T-helper 2 cell treated with Interferon-gamma antibody and Interleukin-4, amounts not matched to agents 5 μg/mL and 100 μg/mL, for 36 hours (primary cell): ENCODE data around the gene KCNJ6.
A peak's percentile ranks its signal among the peaks of the same experiment; 100 is the strongest.
"Not testable (repeated sequence)": the region's sequence is repeated elsewhere in the genome, so short reads cannot be mapped to it uniquely, and the experiment has no call there.

Experiments
- DNase-seq: peaks from one replicate; pipeline ENCODE4 v3.0.0; 2021; ENCODE audit warnings: low spot score
- H3K27ac Mint-ChIP-seq: one replicate; pipeline ENCODE4 v1.8.0; 2021; ENCODE audit warnings: mild to moderate bottlenecking, mixed read lengths
- H3K27me3 Mint-ChIP-seq: one replicate; pipeline ENCODE4 v1.8.0; 2021; ENCODE audit warnings: low read depth, mixed read lengths
- H3K36me3 Mint-ChIP-seq: one replicate; pipeline ENCODE4 v1.8.0; 2021; ENCODE audit warnings: low read depth, mixed read lengths
- H3K4me1 Mint-ChIP-seq: one replicate; pipeline ENCODE4 v1.8.0; 2021; ENCODE audit warnings: low read depth, mixed read lengths
- H3K4me3 Mint-ChIP-seq: one replicate; pipeline ENCODE4 v1.8.0; 2022; ENCODE audit warnings: mild to moderate bottlenecking, moderate library complexity, mixed read lengths
- H3K9me3 Mint-ChIP-seq: one replicate; pipeline ENCODE4 v1.8.0; 2021; ENCODE audit warnings: mixed read lengths

Gene KCNJ6

DNA sequence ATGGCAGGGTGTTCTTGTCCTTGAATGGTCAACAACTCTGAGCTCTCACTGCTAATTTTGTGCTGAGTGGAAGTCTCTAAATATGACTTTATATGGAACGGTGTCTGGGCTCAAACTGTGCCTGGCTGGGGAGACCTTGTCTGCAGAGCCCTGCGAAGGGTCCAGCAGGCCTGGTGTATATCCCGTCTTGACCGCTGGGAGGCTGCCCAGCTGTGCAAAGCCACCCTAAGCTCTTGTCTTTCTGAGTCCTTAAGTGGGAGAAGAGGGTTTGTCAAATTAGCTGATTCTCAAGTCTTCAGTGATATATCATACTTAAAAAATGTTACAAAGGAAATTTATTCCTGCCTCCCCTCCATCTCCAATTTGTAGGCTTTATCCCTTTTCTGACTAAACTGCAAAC, 198.7 kb downstream of the KCNJ6 start:
- Mint-ChIP-seq H3K36me3 (no peaks in the 10 kb centered on the region), H3K27ac (no peak overlapping the region), H3K4me1 (no peaks in the 10 kb centered on the region), H3K4me3 (no peak overlapping the region), H3K27me3 (peaks cover 3% of the 10 kb centered on the region), H3K9me3 (no peaks in the 10 kb centered on the region)
- no peak for DNase-seq

DNA sequence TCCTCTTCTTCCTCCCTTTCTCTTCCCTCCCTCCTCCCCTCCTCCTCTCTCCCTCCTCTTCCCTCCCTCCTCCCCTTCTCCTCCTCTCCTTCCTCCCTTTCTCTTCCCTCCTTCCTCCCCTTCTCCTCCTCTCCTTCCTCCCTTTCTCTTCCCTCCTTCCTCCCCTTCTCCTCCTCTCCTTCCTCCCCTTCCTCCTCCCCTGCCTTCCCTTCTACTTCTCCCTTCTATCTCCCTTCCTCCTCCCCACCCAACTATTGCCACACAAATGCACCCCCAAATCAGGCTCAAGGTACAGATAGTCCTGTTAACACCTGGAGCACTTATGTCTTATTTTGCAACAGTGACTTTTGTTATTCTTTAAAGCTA, 203.7 kb downstream of the KCNJ6 start:
- not testable (repeated sequence) for H3K9me3 Mint-ChIP-seq, H3K27ac Mint-ChIP-seq, H3K36me3 Mint-ChIP-seq, DNase-seq, H3K4me1 Mint-ChIP-seq, H3K4me3 Mint-ChIP-seq
- peaks cover 19% of the 10 kb centered on the region for H3K27me3 Mint-ChIP-seq

DNA sequence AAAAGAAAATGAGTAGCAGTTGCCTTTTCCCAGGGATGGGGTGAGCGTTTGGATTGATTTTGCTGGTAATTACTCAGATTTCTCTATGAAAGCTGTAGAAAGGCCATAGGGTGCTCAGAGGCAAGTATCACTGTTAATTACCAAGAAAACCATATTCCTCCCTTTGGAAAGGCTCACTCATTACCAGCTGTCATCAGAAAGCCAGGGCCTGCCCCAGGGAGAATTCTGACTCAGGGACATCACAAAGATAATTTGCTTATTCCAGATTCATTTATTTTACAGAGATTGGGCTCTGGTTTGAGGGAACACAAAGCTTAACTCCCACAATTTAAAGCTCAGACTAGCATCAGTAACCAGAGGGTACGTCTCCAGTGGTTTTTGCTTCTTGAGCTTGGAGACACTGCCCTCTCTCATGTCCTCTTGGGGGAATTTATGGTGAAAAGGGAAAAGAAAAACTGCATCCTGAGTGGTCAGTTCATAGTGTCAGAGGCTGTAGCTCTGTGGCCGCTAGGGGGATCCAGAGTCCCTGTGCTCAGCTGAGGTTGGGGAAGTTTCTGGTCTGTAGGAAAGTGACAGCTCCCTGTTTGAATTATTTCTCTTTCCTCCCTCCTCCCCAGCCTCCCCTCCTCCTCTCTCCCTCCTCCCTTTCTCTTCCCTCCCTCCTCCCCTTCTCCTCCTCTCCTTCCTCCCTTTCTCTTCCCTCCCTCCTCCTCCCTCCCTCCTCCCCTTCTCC, 204.3 kb downstream of the KCNJ6 start:
- DNase-seq = peak; percentile 10
- no peak overlapping the region for H3K27ac Mint-ChIP-seq
- H3K9me3 Mint-ChIP-seq = no peaks in the 10 kb centered on the region
- peaks cover 19% of the 10 kb centered on the region for H3K27me3 Mint-ChIP-seq
- H3K4me1 Mint-ChIP-seq = no peaks in the 10 kb centered on the region
- no peaks in the 10 kb centered on the region for H3K36me3 Mint-ChIP-seq
- no peak overlapping the region for H3K4me3 Mint-ChIP-seq

DNA sequence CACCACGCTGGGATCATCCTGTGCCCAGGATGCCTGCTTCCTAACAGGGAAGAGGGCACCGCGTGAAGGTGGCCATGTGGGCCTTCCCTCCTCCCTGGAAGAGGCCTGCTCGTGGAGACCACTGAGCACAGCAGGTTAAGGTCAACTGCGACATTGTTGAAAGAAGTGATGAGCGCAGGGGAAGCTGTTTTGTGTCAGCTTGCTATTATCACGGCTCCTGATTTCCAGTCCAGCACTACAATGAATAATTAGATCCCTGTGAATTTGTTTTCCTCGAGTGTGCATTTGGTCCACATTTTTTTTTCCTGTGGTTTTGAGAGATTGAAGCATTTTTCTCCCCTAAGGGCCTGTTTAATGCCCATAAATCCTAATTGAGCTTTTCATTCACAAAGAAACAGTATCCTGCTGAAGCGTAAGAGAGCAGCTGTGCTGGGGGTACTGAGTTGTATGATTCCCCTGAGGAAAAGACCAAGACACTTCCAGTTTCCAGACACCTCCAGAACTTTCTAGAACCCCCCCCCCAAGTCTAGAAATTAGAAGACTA, 204.9 kb downstream of the KCNJ6 start:
- no peaks in the 10 kb centered on the region for H3K36me3 Mint-ChIP-seq
- no peaks in the 10 kb centered on the region for H3K9me3 Mint-ChIP-seq
- H3K27ac Mint-ChIP-seq = no peak overlapping the region
- H3K27me3 Mint-ChIP-seq = peaks cover 19% of the 10 kb centered on the region
- no peak overlapping the region for H3K4me3 Mint-ChIP-seq
- no peak for DNase-seq
- no peaks in the 10 kb centered on the region for H3K4me1 Mint-ChIP-seq

DNA sequence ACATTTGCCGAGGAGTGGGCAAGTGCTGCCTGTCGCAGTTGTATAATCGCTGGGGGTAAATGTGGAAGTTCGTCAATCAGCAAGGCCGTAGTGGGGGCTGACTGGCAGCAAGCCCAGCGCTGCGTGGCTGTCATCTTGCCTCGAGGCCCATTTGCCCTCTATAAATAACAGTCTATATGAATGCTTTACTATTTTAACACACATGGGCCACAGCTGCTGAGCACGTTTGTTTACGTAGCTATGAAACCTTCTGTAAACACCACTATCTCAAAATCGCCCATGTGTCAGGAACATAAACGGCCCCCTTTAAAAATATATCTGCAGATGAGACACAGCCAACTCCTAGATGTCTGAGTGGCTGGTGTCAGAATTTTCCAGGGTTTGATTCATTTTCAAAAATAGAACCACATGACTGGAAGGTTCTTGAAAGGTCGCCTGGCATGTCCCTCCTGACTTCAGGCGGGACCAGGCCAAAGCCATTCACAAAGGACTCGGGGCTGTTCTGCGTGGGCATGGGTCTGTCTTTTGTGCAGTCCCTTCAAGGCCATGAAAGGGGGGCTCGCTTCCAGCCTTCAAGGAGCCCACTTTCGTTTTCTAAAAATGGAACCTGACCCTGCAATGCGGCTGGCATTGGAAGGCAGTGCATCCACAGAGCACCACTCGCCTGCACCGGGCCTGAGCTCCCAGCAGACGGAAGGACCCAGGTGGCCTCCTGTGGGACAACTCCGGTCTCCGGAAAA, 205.5 kb downstream of the KCNJ6 start:
- Mint-ChIP-seq H3K27ac (no peak overlapping the region), H3K9me3 (no peaks in the 10 kb centered on the region), H3K27me3 (peaks cover 19% of the 10 kb centered on the region), H3K4me3 (no peak overlapping the region), H3K36me3 (no peaks in the 10 kb centered on the region), H3K4me1 (no peaks in the 10 kb centered on the region)
- no peak for DNase-seq

DNA sequence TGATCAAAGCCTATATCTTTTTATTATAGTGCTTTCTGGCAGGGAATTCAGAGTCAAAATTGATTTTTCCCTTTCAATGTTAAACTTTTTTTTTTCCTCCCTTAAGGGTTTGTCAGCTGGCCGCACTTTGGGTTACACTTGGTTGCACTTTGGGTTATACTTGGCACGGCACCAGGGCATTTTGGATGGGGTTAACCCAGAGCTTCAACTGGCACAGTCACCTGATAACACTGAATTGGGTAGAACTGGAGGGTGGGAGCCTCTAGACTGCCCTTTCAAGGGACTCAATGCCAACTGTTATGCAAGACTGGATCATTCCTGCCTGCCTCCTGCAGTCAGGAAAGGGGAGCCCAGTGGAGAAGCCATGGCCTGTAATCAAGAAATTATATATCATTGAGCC, 211.5 kb downstream of the KCNJ6 start:
- no peaks in the 10 kb centered on the region for H3K4me1 Mint-ChIP-seq
- no peaks in the 10 kb centered on the region for H3K9me3 Mint-ChIP-seq
- H3K27ac Mint-ChIP-seq = no peak overlapping the region
- no peak for DNase-seq
- no peaks in the 10 kb centered on the region for H3K36me3 Mint-ChIP-seq
- H3K27me3 Mint-ChIP-seq = peaks cover 11% of the 10 kb centered on the region
- H3K4me3 Mint-ChIP-seq = no peak overlapping the region

DNA sequence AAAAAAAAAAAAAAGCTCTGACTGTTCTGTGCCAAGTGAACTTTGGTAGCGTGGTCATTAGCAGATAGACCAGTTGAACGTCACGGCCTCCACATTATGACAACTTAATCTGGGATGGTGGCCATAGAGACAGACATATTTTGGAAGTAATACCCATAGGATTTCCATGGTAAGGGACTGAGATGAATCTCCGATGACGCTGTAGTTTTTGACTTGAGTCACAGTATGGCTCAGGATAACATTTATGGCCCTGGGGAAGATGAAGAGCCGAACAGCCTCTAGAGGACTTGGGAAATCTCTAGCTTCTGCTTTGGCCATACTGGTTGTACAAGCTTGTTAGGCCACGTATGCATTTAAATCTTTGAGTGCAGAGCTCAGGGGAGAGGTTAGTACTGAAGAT, 214.0 kb downstream of the KCNJ6 start:
- H3K4me3 Mint-ChIP-seq = no peak overlapping the region
- H3K27ac Mint-ChIP-seq = no peak overlapping the region
- no peaks in the 10 kb centered on the region for H3K4me1 Mint-ChIP-seq
- no peaks in the 10 kb centered on the region for H3K36me3 Mint-ChIP-seq
- no peak for DNase-seq
- no peaks in the 10 kb centered on the region for H3K9me3 Mint-ChIP-seq
- H3K27me3 Mint-ChIP-seq = no peaks in the 10 kb centered on the region

DNA sequence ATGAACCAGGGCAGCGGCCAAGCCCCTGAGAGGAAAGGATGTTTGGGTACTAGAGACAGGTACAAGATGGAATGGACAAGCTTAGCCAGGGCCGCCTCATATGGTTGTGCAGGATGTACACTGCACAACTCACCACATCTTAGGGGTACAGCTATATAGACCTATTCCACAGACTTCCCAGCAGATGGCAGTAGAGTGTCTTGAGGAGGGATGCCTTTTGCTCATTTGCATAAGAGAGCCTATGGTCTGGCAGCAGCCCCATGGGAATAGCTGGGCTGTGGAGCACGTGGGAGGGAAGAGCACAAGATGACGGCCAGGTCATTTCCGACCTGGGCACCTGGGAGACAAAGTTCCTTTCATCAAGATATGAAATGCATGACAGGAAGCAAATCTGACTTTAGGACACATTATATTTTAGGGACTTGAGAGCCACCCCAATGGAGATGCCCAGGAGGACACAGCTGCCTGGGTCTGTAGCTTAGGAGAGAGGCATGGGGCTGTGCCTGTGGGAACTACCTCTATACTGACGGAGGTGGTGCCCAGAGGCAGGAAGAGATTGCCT, 215.5 kb downstream of the KCNJ6 start:
- Mint-ChIP-seq H3K27ac (no peak overlapping the region), H3K27me3 (peaks cover 7% of the 10 kb centered on the region)
- DNase-seq = peak; percentile 6

DNA sequence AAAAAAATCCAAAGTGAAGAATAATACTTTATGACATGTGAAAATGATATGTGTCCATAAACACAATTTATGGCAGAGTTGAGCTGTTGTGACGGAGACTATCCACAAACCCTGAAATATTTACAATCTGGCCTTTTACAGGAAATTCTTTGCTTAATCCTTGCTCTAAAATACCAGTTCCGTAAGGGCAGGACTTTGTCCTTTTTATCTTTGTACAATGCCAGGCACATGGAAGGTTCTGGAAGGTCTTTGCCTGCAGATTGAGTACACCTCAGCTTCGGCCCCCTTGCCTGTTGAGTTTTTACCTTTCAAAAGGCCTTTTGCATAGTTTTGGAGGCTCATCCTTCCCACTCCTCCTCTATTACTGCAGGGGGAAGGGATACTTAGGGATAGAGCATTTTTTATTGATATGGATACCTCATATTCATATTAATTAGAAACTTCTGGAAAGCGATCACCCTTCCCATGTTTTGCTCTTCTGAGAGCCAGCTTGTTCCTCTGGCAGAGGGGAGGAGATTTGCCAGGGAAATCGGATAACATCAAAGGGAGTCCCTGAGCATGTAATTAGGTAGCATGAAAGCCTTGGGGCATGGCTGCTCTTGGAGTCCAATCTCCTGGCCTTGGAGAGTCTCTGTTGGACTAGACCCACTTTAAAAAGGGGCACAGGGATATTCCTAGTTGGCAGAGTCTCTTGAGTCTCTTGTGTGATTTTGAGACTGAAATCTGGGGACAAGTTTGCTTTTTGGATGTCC, 217.1 kb downstream of the KCNJ6 start:
- Mint-ChIP-seq H3K27ac (no peak overlapping the region), H3K4me3 (no peak overlapping the region), H3K9me3 (no peaks in the 10 kb centered on the region), H3K36me3 (no peaks in the 10 kb centered on the region), H3K27me3 (peaks cover 7% of the 10 kb centered on the region), H3K4me1 (no peaks in the 10 kb centered on the region)
- DNase-seq = no peak

More for the DNA sequence above, 215.5 kb downstream of the KCNJ6 start:
- no peak overlapping the region for H3K4me3 Mint-ChIP-seq
- no peaks in the 10 kb centered on the region for H3K9me3 Mint-ChIP-seq
- no peaks in the 10 kb centered on the region for H3K36me3 Mint-ChIP-seq
- no peaks in the 10 kb centered on the region for H3K4me1 Mint-ChIP-seq

DNA sequence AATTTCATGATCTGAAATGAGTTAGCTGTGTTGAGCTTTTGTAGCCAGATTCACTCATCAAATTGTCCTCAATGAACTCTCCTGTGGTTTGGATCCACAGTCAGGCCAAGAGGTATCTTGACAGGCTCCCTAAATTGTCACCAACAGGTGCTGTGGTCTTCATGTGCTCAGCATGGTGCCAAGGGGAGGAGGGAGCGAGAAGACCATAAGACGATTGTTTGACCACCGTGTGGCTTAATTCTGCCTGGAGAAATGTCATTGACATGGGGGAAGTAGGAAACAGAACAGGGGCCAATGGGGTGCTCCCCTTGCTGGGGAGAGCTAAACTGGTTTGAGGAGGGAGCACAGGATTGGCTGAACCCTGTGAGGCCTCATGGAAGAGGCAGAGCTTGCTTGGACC, 219.3 kb downstream of the KCNJ6 start:
- Mint-ChIP-seq H3K4me3 (no peak overlapping the region), H3K36me3 (no peaks in the 10 kb centered on the region), H3K27me3 (peaks cover 7% of the 10 kb centered on the region), H3K4me1 (no peaks in the 10 kb centered on the region), H3K27ac (no peak overlapping the region), H3K9me3 (no peaks in the 10 kb centered on the region)
- DNase-seq = no peak

DNA sequence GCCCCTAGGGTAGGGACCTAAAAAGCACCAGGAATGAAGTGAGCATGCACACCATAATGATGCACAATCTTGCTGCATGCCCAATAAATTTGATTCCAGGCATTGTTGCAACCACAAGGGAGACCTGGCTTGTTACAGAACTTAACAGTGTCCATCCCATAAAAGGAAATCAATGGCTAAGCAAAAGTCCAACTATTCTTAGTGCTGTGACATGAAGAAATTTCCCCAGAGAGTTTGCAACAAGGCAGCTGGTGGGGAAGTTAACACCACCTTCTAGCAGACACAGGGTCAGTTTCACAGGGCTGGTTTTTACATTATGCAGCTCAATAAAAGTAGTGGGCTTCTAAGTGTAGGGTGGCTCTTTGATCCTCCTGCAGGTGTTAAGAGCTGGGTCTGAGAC, 221.1 kb downstream of the KCNJ6 start:
- no peak overlapping the region for H3K27ac Mint-ChIP-seq
- H3K4me3 Mint-ChIP-seq = no peak overlapping the region
- no peaks in the 10 kb centered on the region for H3K4me1 Mint-ChIP-seq
- H3K36me3 Mint-ChIP-seq = no peaks in the 10 kb centered on the region
- H3K9me3 Mint-ChIP-seq = no peaks in the 10 kb centered on the region
- no peak for DNase-seq
- H3K27me3 Mint-ChIP-seq = peaks cover 7% of the 10 kb centered on the region

DNA sequence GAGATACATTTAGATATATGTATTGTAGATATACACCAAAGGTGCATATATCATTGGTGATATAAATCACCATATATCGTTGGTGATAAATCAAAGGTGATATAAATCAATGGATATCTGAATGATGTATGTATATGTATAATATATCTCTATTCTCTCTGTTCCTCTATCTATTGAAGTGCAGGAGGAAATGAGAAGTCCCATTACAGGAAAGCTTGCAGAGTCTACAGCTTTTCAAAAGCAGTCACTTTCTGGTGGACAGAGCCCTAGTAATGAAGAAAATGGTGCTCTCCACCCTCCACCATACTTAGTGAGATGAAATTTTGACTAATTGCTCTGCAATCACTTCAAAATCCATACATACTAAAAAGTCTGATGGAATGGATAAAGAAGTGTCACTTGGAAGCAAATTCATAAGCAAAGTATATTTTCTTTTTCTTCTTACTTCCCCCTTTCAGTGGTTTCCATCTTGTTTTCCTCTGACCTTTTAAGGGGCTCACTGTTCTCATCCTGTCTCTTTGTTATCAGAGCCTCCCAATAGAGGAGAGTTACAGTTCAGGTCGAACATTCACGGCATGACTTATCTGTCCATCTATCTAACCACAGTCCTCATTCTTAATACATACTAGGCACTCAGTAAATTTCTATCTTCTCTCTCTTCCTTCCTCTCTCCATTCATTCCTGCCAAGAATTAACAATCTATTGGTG, 227.2 kb downstream of the KCNJ6 start:
- DNase-seq = no peak
- H3K4me3 Mint-ChIP-seq = no peak overlapping the region
- peaks cover 5% of the 10 kb centered on the region for H3K27me3 Mint-ChIP-seq
- no peak overlapping the region for H3K27ac Mint-ChIP-seq
- H3K9me3 Mint-ChIP-seq = no peaks in the 10 kb centered on the region
- H3K36me3 Mint-ChIP-seq = no peaks in the 10 kb centered on the region
- no peaks in the 10 kb centered on the region for H3K4me1 Mint-ChIP-seq

DNA sequence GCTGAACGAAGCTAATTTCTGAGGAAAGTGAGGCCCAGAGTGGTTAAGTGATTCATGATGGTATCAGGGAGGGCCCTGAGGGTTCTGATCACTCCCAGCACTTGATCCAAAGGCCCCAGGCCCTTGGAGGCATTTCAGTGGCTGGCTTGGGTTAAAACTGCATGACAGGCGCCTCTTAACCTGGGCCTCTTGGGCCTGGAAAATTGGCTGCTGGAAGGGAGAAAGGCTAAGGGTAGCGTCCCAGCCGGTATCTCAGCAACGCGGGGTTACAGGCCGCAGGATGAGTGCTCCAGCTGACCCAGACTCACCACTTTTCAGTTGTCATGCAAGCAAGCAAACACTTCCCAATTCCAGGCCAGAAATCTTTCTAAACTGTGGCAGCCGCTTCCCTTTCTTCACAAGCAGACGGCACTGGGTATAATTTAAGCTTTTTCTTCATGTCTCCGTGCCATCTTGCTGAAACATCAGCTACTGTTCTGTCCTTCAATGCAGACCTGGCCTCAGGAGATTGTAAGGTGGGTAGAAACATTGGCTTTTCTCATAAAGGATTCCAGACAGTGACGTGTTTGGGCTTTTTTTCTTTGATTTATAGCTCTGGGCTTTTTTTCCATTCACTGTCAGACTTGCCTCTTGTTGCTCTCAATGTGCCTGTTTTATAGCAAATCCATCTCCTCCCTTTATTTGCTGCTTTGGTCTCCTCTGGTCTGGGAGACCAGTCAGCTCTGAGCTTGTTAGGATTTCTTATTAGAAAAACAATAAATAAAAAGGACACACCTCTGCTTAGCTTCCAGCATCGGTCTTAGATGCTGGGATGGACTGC, 229.1 kb downstream of the KCNJ6 start:
- Mint-ChIP-seq H3K27ac (no peak overlapping the region), H3K4me1 (no peaks in the 10 kb centered on the region), H3K27me3 (peaks cover 5% of the 10 kb centered on the region), H3K36me3 (no peaks in the 10 kb centered on the region), H3K9me3 (no peaks in the 10 kb centered on the region), H3K4me3 (no peak overlapping the region)
- no peak for DNase-seq
